ENCODE data around the gene CLINT1. TPM values are rescaled to one million over a fixed set of nuclear protein-coding genes. Genes with fewer than 3 reads are reported as not detected.

The CLINT1 gene
- total RNA-seq, 1 experiment from 2014 or later, result 214 TPM

DNA sequence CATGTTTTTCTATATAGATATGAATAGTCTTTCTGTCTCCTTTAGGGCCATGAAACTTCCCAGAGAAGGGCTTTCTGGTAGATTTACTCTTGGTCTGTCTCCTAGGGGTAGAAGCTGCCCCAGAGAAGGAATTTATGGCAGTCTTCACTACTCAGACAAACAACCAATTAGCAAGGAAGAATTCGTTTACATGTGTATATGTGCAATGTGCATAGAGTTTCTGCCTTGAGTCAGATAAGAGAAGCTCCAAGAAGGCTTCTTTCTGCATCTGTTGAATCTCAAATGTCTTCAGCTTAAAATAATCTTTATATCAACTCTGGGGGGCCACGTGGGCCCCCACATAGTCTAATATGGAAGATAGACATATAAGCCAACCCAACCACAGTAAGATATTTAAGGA, 7.6 kb upstream of the CLINT1 start:
- intact Hi-C loops (cut with micrococcal nuclease; ENCODE audit: unreplicated experiment), result loop anchor here (1.0 kb wide), 1 partner anchor 14 kb away; no protein-coding TSS in a partner anchor
- TF ChIP-seq, protein P1, sequence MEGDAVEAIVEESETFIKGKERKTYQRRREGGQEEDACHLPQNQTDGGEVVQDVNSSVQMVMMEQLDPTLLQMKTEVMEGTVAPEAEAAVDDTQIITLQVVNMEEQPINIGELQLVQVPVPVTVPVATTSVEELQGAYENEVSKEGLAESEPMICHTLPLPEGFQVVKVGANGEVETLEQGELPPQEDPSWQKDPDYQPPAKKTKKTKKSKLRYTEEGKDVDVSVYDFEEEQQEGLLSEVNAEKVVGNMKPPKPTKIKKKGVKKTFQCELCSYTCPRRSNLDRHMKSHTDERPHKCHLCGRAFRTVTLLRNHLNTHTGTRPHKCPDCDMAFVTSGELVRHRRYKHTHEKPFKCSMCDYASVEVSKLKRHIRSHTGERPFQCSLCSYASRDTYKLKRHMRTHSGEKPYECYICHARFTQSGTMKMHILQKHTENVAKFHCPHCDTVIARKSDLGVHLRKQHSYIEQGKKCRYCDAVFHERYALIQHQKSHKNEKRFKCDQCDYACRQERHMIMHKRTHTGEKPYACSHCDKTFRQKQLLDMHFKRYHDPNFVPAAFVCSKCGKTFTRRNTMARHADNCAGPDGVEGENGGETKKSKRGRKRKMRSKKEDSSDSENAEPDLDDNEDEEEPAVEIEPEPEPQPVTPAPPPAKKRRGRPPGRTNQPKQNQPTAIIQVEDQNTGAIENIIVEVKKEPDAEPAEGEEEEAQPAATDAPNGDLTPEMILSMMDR (IDR thresholded peaks at IDR 0.05; ENCODE audit: unreplicated experiment), result no peak
- DNase-seq, result no peak
- peaks cover 36% of the 10 kb centered on the region for H3K4me1 Mint-ChIP-seq (ENCODE audit: low read depth, unreplicated experiment)
- H3K36me3 Mint-ChIP-seq (ENCODE audit: insufficient read depth, unreplicated experiment), result peaks cover 9% of the 10 kb centered on the region
- CTCF ChIA-PET, result no interaction called here
- H3K27me3 Mint-ChIP-seq (ENCODE audit: unreplicated experiment), result no peaks in the 10 kb centered on the region
- BruUV-seq (replicated peaks), result no TSS peak
- peaks cover 2% of the 10 kb centered on the region for H3K9me3 Mint-ChIP-seq (ENCODE audit: low read depth, unreplicated experiment)
- no peak overlapping the region for H3K4me3 Mint-ChIP-seq (ENCODE audit: low read depth, unreplicated experiment)
- no peak overlapping the region for H3K27ac Mint-ChIP-seq (ENCODE audit: unreplicated experiment)

DNA sequence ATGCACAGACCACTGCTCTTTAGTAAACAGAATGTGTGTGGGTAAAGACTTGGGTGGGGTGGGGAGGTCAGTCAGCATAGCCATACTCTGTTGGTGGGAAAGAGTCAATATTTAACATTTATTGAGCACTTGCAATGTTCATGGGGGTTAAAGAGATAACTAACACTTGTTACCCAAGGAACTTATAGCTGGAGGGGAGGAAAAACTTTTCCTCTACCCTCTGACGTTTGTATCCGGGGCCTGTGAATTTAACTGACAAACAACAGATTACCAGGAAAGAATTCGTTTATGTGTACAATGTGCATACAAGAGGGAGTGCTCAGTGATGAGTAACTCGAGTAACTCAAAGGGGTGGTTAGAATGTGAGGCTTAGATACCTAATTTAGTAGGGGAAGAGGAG, 6.8 kb upstream of the CLINT1 start:
- H3K36me3 Mint-ChIP-seq (ENCODE audit: insufficient read depth, unreplicated experiment), result peaks cover 2% of the 10 kb centered on the region
- intact Hi-C loops (cut with micrococcal nuclease; ENCODE audit: unreplicated experiment), result loop anchor here (1.0 kb wide), 1 partner anchor 15 kb away; no protein-coding TSS in a partner anchor
- H3K27ac Mint-ChIP-seq (ENCODE audit: unreplicated experiment), result no peak overlapping the region
- H3K4me3 Mint-ChIP-seq (ENCODE audit: low read depth, unreplicated experiment), result no peak overlapping the region
- no peaks in the 10 kb centered on the region for H3K27me3 Mint-ChIP-seq (ENCODE audit: unreplicated experiment)
- H3K9me3 Mint-ChIP-seq (ENCODE audit: low read depth, unreplicated experiment), result peaks cover 2% of the 10 kb centered on the region
- TF ChIP-seq, protein P1 (IDR thresholded peaks at IDR 0.05; ENCODE audit: unreplicated experiment), result no peak
- H3K4me1 Mint-ChIP-seq (ENCODE audit: low read depth, unreplicated experiment), result peaks cover 28% of the 10 kb centered on the region
- DNase-seq, result no peak
- CTCF ChIA-PET, result no interaction called here
- no TSS peak for BruUV-seq (replicated peaks)

DNA sequence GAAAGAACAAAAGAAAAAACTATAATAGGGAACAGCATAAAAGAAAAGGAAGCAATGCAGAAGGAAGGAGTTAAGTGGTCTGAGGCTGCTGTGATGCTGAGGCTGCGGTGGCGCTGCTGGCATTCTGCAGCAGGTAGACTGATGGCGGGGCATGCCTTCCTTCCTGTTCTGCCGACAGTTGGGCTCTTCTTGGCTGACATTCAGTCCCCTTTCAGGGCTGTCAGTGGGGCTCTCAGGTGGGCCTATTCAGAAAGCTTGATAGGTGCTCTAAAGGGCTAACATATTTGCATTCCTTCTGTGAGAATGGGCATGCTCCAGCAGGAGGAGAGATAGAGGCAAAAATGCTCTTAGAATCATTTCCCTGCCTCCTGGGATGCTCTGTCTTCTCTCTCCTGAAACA, 5.1 kb upstream of the CLINT1 start:
- no peak overlapping the region for H3K27ac Mint-ChIP-seq (ENCODE audit: unreplicated experiment)
- TF ChIP-seq, protein P1 (IDR thresholded peaks at IDR 0.05; ENCODE audit: unreplicated experiment), result no peak
- H3K9me3 Mint-ChIP-seq (ENCODE audit: low read depth, unreplicated experiment), result peaks cover 2% of the 10 kb centered on the region
- DNase-seq, result no peak
- H3K4me1 Mint-ChIP-seq (ENCODE audit: low read depth, unreplicated experiment), result peaks cover 26% of the 10 kb centered on the region
- CTCF ChIA-PET, result no interaction called here
- no peak overlapping the region for H3K4me3 Mint-ChIP-seq (ENCODE audit: low read depth, unreplicated experiment)
- BruUV-seq (replicated peaks), result no TSS peak
- peaks cover 6% of the 10 kb centered on the region for H3K36me3 Mint-ChIP-seq (ENCODE audit: insufficient read depth, unreplicated experiment)
- intact Hi-C loops (cut with micrococcal nuclease; ENCODE audit: unreplicated experiment), result no loop called here
- H3K27me3 Mint-ChIP-seq (ENCODE audit: unreplicated experiment), result no peaks in the 10 kb centered on the region

DNA sequence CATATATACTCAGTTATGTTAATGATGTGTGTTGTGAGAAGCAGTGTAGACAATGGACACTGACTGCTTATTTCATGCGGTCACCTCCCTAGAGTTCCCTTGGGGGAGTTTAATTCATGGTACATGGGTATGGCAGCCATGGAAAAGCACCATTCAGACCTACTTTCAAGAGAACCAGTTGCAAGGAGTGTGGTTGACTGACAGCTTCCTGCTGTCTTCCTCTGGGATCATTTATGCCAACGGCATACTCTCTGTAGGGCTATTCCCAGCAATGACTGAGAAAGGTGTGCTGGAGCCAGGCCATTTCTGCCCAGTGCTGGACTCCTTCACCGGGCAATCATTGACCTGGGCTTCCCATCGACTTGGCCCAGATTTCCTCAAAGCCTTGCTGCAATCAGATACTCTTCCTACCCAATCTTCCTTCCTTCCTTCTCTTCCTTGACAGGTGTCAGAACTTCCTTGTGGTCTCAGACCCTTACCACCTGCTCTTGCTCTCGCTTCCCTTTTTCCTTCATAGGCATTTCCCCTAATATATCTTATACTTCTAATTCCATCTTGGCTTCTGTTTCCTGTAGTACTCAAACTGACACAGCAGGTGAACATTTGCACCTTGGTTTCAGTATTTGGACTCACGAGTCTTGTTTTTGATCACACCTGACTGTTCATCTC, 3.4 kb upstream of the CLINT1 start:
- Mint-ChIP-seq H3K36me3 (ENCODE audit: insufficient read depth, unreplicated experiment) (peaks cover 23% of the 10 kb centered on the region), H3K27me3 (ENCODE audit: unreplicated experiment) (no peaks in the 10 kb centered on the region), H3K27ac (ENCODE audit: unreplicated experiment) (no peak overlapping the region), H3K9me3 (ENCODE audit: low read depth, unreplicated experiment) (peaks cover 2% of the 10 kb centered on the region), H3K4me3 (ENCODE audit: low read depth, unreplicated experiment) (no peak overlapping the region), H3K4me1 (ENCODE audit: low read depth, unreplicated experiment) (peaks cover 18% of the 10 kb centered on the region)
- TF ChIP-seq, protein P1 (IDR thresholded peaks at IDR 0.05; ENCODE audit: unreplicated experiment), result no peak
- intact Hi-C loops (cut with micrococcal nuclease; ENCODE audit: unreplicated experiment), result no loop called here
- CTCF ChIA-PET, result no interaction called here
- DNase-seq, result no peak
- no TSS peak for BruUV-seq (replicated peaks)
